ENCODE measurements around the gene TM7SF3. TPM values are rescaled to one million over a fixed set of nuclear protein-coding genes. Genes with fewer than 3 reads are reported as not detected.

TM7SF3 gene
- total RNA-seq = 62.8 and 82.5 TPM in 2 replicates

GRCh38 chr12:27014085-27014858 is at the start of gene TM7SF3:
TM7SF3 (minus strand) TSS chr12:27014384; CDS start chr12:27014168, 216 bp downstream.

GRCh38 chr12:26937863-26938700 is 76.1 kb downstream of the TM7SF3 start, which contains the start of the genes FGFR1OP2 and INTS13:
FGFR1OP2 (plus strand) TSS chr12:26938470; CDS start chr12:26954159, 15,689 bp downstream.
INTS13 (minus strand) TSS chr12:26937981; CDS start chr12:26936803, 1,178 bp downstream.

Other genes with a start within 250 kb of the TM7SF3 start
- 4.7 and 11.4 TPM in 2 replicates for gene ITPR2, start 181.2 kb downstream of the TM7SF3 start, total RNA-seq
- gene INTS13, start 76.4 kb downstream of the TM7SF3 start, total RNA-seq = 29.0 and 42.3 TPM in 2 replicates
- gene FGFR1OP2, start 75.9 kb downstream of the TM7SF3 start, total RNA-seq = 27.8 and 54.9 TPM in 2 replicates
- 43.7 and 63.2 TPM in 2 replicates for gene MED21, start 8.2 kb upstream of the TM7SF3 start, total RNA-seq
- gene C12orf71, start 68.2 kb upstream of the TM7SF3 start, total RNA-seq = not detected in 2 replicates
- gene STK38L, start 229.9 kb upstream of the TM7SF3 start, total RNA-seq = 24.7 and 31.1 TPM in 2 replicates

Data from epithelial cell of alveolus of lung (primary cell).